AG10803 (cell line): ENCODE measurements around the gene CERS6.

Experiments used
- DNase-seq: peaks from one replicate; pipeline ENCODE4 v3.0.0; 2010; ENCODE audit warnings: low read depth
- H3K4me3 ChIP-seq: 2 replicates; pipeline ENCODE4 v1.5.1; 2011; ENCODE audit warnings: mild to moderate bottlenecking, low read length, control low read depth
- TF ChIP-seq, protein P1 (sequence below): conservative IDR thresholded peaks from 2 replicates; pipeline ENCODE4 v1.5.1; 2011; ENCODE audit warnings: mild to moderate bottlenecking, low read length, control low read depth, inconsistent platforms

Gene CERS6

DNA sequence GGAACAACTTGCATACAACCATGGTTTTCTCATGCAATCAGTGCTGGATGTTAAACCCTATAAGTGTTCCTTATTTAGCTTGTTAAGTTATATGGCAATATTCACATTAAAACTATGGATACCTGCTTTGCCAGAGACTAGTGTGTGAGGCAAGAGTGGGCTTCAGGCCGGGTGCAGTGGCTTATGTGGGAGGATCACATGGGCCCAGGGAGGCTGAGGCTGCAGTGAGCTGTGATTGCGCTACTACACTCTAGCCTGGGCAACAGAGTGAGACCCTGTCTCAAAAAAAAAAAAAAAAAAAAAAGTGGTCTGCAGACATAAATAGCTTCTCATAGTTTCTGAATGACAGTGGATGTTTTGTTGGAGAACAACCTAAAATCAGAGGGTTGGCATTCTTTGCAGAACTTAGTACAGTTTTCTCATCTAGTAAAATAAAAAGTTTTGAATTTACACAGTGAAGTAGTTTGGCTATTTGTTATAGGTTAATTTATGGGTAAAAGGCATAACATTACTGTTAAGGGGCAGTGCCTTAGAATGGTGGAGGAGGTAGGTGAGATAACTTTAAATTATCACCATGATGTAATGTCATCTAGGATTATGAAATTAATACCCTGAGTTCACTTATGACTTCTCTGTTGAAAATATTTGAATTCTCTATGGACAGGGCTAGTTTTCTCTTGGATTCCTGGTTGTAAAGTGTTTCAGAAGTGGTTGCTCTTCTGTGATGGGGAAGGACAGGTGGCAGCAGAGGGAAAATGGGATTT lies 5.3 kb downstream of the CERS6 start:
- TF ChIP-seq, protein P1, sequence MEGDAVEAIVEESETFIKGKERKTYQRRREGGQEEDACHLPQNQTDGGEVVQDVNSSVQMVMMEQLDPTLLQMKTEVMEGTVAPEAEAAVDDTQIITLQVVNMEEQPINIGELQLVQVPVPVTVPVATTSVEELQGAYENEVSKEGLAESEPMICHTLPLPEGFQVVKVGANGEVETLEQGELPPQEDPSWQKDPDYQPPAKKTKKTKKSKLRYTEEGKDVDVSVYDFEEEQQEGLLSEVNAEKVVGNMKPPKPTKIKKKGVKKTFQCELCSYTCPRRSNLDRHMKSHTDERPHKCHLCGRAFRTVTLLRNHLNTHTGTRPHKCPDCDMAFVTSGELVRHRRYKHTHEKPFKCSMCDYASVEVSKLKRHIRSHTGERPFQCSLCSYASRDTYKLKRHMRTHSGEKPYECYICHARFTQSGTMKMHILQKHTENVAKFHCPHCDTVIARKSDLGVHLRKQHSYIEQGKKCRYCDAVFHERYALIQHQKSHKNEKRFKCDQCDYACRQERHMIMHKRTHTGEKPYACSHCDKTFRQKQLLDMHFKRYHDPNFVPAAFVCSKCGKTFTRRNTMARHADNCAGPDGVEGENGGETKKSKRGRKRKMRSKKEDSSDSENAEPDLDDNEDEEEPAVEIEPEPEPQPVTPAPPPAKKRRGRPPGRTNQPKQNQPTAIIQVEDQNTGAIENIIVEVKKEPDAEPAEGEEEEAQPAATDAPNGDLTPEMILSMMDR, result no peak
- DNase-seq, result no peak
- no peak overlapping the region for H3K4me3 ChIP-seq

DNA sequence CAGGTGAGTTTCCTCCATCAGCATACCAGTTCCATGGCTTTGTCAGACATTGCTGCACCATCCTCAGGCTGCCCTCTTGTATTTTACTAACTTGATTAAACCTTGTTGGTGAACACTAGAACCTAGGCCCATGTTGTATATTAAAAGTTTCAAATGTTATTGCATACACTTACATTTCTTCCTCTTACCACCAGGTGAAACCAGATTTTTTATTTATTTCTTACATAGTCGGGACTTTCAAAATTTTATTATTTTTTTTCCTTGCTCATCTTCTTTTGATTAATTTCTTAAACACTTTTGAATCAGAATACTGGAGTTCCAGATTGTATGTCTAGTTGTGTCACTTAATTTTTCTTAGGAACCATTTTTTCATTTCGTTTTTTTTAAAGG lies 5.9 kb downstream of the CERS6 start:
- H3K4me3 ChIP-seq, result no peak overlapping the region
- DNase-seq, result no peak
- TF ChIP-seq, protein P1, result no peak

DNA sequence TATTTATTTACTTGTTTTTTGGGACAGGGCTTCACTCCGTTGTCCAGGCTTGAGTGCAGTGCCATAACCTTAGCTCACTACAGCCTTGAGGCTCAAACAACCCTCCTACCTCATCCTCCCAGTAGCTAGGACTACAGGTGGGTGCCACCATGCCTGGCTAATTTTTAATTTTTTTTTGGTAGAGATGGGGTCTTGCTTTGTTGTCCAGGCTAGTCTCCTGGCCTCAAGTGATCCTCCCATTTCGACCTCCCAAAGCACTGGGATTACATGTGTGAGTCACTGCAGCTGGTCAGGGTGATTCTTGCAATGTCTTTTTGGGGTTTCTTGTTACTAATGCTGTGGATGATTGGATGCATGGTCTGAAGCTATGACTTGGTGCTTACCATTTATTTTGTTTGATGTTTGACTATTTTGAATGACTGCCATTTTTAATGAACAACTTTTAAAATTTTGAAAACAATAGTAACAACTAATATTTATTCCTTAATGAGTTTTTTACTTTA lies 6.5 kb downstream of the CERS6 start:
- H3K4me3 ChIP-seq, result no peak overlapping the region
- TF ChIP-seq, protein P1, result no peak
- no peak for DNase-seq

DNA sequence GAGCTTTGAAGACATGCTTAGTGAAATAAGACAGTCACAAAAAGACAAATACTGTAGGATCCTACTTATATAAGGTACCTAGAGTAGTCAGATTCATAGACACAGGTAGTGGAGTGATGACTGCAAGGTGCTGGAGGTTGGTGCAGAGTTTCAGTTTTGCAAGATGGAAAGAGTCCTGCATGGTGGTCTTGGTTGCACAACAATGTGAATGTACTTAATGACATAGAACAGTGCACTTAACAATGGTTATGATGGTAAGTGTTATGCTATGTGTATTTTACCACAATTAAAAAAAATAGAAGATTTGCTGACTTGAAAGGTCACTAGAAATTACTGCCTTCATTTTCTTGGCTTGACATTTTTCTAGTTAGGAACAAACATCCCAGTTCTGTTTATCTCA lies 9.5 kb downstream of the CERS6 start:
- no peak overlapping the region for H3K4me3 ChIP-seq
- no peak for DNase-seq
- TF ChIP-seq, protein P1, result no peak

DNA sequence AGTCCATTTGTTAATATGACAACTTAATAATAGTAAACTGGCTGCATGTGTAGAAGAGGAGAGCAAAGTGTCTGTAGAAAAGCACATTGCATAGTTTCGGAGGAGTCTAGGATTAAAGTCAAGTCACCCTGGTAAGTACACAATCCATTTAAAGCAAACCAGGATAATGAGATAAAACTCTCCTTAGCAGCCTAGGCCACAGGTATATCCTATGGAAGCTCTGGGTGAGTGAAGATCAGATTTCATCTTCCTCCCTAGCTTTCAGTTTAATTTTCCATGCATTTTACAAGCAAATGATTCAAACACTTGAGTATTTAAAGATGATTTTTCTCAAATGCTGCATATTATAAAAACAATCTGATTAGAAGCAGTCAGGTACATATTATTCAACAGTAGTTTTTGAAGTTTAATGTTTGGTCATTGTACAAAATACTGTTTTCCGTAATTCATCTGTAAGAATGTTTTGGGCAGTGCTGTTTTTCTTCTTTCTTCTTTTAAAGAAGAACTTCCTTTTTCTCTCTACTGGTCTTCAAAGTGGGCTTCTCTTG lies 10.2 kb downstream of the CERS6 start:
- no peak for DNase-seq
- no peak overlapping the region for H3K4me3 ChIP-seq
- TF ChIP-seq, protein P1, result no peak

DNA sequence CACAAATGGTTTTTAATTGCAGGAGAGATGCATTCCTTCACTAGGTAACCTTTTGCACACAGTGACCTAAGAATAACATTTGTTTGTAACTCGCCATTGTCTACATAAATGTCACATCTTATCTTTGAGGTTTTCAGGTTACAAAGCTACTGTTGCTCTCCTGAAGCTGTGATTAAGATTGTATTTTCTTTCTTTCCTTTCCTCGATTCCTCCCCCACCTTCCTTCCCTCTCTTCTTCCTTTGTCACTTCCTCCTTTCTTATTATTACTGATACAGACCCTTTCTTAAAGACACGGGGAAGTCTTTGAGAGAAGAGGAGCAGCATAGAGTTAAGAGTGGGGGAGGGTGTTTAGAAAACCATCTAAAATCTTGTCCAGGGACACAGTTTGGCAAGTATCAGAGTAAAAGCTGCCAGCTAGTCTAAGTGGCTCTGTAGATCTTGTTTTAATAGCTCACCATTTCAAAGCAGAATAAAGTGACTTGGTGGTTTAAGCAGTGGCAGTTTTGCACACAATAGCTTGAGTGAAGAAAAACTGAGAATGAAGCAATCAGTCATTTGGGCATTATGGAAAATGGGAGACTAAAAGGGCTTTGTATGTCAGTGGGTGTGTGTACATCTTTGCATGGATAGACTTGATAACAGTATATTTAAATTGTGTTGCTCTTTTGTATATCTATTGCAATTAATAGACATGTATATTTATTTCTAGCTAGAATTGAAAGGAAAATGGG lies 10.9 kb downstream of the CERS6 start:
- no peak for DNase-seq
- H3K4me3 ChIP-seq, result no peak overlapping the region
- TF ChIP-seq, protein P1, result no peak

DNA sequence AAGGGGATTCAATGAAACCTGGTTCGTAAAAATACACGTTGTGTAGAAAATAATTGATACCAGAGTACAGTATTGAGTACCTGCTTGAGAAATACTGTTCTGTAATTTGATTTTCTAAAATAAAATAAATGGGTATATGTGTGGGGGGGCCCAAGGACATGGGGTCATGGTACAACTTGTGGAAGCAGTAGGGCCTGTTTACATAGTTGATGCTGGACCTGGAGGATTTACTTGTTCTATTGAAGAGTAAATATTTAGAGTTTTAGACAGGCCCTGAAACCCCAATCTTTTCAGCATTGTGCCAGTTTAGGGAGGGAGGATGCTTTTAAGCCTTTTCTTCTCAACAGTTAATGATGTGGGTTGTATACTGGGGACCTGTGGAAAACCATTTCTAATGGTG lies 11.7 kb downstream of the CERS6 start:
- no peak overlapping the region for H3K4me3 ChIP-seq
- no peak for DNase-seq
- TF ChIP-seq, protein P1, result no peak
